Measurements from ENCODE around the gene PTPRK. TPM values are rescaled to one million over a fixed set of nuclear protein-coding genes. Genes with fewer than 3 reads are reported as not detected.
A peak's percentile ranks its signal among the peaks of the same experiment; 100 is the strongest.

The PTPRK gene
- total RNA-seq, 5 donors from 2014 or later (not counting 1 experiment from before 2014, with no cell fraction given): 2.1 to 11.1 (median 7.3) TPM

DNA sequence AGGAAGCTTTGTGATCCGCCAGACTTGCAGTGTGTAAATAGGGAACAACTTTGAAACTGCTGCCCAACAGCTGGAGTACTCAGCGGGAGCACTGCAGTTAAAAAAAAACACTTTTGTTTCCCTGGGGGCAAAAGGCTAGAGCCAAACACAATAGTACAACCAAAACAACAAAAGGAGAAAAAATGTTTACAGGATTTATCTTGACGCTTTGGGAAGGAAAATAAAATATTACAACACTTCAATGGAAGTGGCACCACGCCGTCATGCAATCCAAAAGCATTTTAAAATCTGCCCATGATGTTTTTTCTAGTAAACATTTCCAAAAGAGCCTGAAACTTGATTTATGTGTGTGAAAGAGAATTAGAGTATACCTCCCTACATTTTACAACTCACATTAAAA lies 26.0 kb downstream of the PTPRK start:
- no peaks in the 10 kb centered on the region for H3K27me3 ChIP-seq (replicated peaks in 1 of 2; ENCODE audit: control insufficient read depth in 2 of 2, extremely low read depth in 1 of 2, insufficient read depth in 2 of 2, low read length in 1 of 2)
- H3K4me3 ChIP-seq (ENCODE audit: control insufficient read depth in 1 of 2, extremely low read depth in 1 of 2, low read length in 1 of 2): no peak overlapping the region
- Mint-ChIP-seq H3K4me1 (peaks cover 2 to 6% (median 2%) of the 10 kb centered on the region in 3 donors), H3K27me3 (peaks cover 3 to 9% of the 10 kb centered on the region in 2 donors), H3K36me3 (no peaks in the 10 kb centered on the region), H3K9me3 (no peaks in the 10 kb centered on the region), H3K4me3 (no peak overlapping the region), H3K27ac (no peak overlapping the region)
- no peaks in the 10 kb centered on the region for H3K36me3 ChIP-seq (ENCODE audit: control insufficient read depth in 2 of 2, extremely low read depth in 1 of 2, insufficient read depth in 1 of 2, low read length in 1 of 2)
- no peak for ATAC-seq (replicated peaks in 1 of 4)
- no peaks in the 10 kb centered on the region for H3K4me1 ChIP-seq (ENCODE audit: control insufficient read depth in 1 of 2, extremely low read depth in 1 of 2, insufficient read depth in 2 of 2, low read length in 2 of 2)
- ChIA-PET POLR2A (interaction anchor here in 1 of 2 donors (0.7 kb wide), 1 partner anchor 627 kb away, joined by 6 read pairs; no protein-coding TSS in a partner anchor), CTCF (interaction anchor here (0.6 to 0.7 kb wide), 4 partner anchors 12 to 454 kb away, joined by 4 to 7 read pairs (median 6); no protein-coding TSS in a partner anchor)
- no peak overlapping the region for H3K27ac ChIP-seq (ENCODE audit: low read length)
- DNase-seq: no peak
- whole genome bisulfite sequencing (ENCODE audit: insufficient coverage): no CpG with 5 or more reads among the region's 5 CpGs
- no peaks in the 10 kb centered on the region for H3K9me3 ChIP-seq

DNA sequence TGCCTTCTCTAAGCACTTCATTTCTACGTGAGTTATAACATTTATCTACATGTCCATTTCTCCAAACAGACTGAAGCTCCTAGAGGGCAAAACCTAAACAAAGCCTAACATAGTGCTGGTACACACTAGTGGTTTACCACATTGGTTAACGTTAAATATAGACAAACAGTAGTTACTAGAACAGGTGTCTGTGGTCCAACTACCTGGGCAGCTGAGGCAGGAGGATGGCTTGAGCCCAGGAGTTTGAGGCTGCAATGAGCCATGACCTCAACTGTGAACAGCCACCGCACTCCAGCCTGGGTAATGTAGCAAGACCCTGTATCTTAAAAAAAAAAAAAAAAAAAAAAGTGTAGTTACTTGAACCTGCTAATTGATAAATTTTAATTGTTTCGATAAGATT lies 26.5 kb downstream of the PTPRK start:
- Histone ChIP-seq H3K4me3 (ENCODE audit: control insufficient read depth in 1 of 2, extremely low read depth in 1 of 2, low read length in 1 of 2) (no peak overlapping the region), H3K36me3 (ENCODE audit: control insufficient read depth in 2 of 2, extremely low read depth in 1 of 2, insufficient read depth in 1 of 2, low read length in 1 of 2) (no peaks in the 10 kb centered on the region), H3K9me3 (no peaks in the 10 kb centered on the region), H3K4me1 (ENCODE audit: control insufficient read depth in 1 of 2, extremely low read depth in 1 of 2, insufficient read depth in 2 of 2, low read length in 2 of 2) (no peaks in the 10 kb centered on the region), H3K27me3 (replicated peaks in 1 of 2; ENCODE audit: control insufficient read depth in 2 of 2, extremely low read depth in 1 of 2, insufficient read depth in 2 of 2, low read length in 1 of 2) (no peaks in the 10 kb centered on the region), H3K27ac (ENCODE audit: low read length) (no peak overlapping the region)
- 57% methylated on average over 1 of the region's 4 CpGs for WGBS (ENCODE audit: insufficient coverage)
- peaks cover 3 to 9% of the 10 kb centered on the region in 2 donors for H3K27me3 Mint-ChIP-seq
- DNase-seq: no peak
- H3K4me3 Mint-ChIP-seq: no peak overlapping the region
- ATAC-seq (replicated peaks in 1 of 4): no peak
- H3K4me1 Mint-ChIP-seq: peaks cover 2 to 6% (median 2%) of the 10 kb centered on the region in 3 donors
- ChIA-PET POLR2A (interaction anchor here in 1 of 2 donors (0.7 kb wide), 1 partner anchor 626 kb away, joined by 6 read pairs; no protein-coding TSS in a partner anchor), CTCF (interaction anchor here (0.6 to 0.7 kb wide), 4 partner anchors 12 to 453 kb away, joined by 4 to 7 read pairs (median 6); no protein-coding TSS in a partner anchor)
- no peak overlapping the region for H3K27ac Mint-ChIP-seq
- H3K36me3 Mint-ChIP-seq: no peaks in the 10 kb centered on the region
- no peaks in the 10 kb centered on the region for H3K9me3 Mint-ChIP-seq

DNA sequence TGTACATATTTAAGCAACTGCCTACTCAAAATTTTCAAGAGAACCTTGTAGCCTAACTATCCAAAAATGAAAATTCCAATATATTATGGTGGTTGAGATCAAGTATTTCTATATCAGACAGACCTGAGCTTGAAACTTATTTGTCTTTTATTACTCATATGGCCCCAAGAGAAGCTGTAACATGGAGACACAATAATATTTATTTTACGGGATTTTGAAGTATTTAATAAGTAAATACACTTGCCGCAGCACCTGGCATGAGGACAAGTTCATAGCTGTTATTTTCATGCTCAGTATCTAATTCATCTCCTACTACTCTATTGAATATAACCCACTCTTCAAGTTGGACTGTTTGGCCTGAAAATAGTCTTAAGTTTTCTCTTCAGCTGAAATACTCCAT lies 28.0 kb downstream of the PTPRK start:
- H3K27me3 ChIP-seq (replicated peaks in 1 of 2; ENCODE audit: control insufficient read depth in 2 of 2, extremely low read depth in 1 of 2, insufficient read depth in 2 of 2, low read length in 1 of 2): no peaks in the 10 kb centered on the region
- no peaks in the 10 kb centered on the region for H3K36me3 ChIP-seq (ENCODE audit: control insufficient read depth in 2 of 2, extremely low read depth in 1 of 2, insufficient read depth in 1 of 2, low read length in 1 of 2)
- no peaks in the 10 kb centered on the region for H3K9me3 Mint-ChIP-seq
- no peak overlapping the region for H3K4me3 ChIP-seq (ENCODE audit: control insufficient read depth in 1 of 2, extremely low read depth in 1 of 2, low read length in 1 of 2)
- peaks cover 3 to 9% of the 10 kb centered on the region in 2 donors for H3K27me3 Mint-ChIP-seq
- ChIA-PET CTCF (no interaction called here), POLR2A (no interaction called here)
- H3K4me1 ChIP-seq (ENCODE audit: control insufficient read depth in 1 of 2, extremely low read depth in 1 of 2, insufficient read depth in 2 of 2, low read length in 2 of 2): no peaks in the 10 kb centered on the region
- ATAC-seq (replicated peaks in 1 of 4) (no peak), DNase-seq (no peak)
- no CpG with 5 or more reads among the region's 2 CpGs for WGBS (ENCODE audit: insufficient coverage)
- H3K4me1 Mint-ChIP-seq: peaks cover 2 to 6% (median 2%) of the 10 kb centered on the region in 3 donors
- H3K36me3 Mint-ChIP-seq: no peaks in the 10 kb centered on the region
- H3K27ac Mint-ChIP-seq: no peak overlapping the region
- H3K27ac ChIP-seq (ENCODE audit: low read length): no peak overlapping the region
- H3K9me3 ChIP-seq: no peaks in the 10 kb centered on the region
- no peak overlapping the region for H3K4me3 Mint-ChIP-seq

DNA sequence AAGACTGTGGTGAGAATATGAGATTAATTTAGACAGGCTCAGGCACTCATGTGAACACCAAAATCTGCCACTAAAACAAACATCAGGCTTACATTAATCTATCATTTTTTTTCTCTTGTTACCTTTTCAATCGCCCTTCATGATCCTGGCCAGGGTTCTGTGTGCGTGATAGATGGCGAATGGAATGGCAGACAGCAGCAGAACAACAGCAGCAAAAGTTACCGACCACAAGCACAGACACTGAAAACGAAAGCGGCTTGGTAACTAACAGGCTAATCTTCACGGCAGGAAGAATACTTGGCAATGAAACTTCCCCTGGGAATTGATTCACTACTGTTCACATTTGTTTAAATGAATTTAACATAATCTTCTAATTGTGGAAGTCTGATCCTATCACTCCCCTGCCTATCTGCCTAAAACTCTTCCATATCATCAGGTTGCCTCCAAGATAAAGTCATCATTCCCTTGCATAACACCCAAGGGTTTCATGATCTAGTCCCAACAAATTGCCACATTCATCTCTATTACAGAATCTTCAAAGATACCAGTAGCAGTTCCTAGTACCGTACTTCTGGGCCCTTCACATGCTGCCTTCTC lies 28.7 kb downstream of the PTPRK start:
- POLR2A ChIA-PET: interaction anchor here in 1 of 2 donors (0.6 kb wide), 1 partner anchor 26 kb away, joined by 3 read pairs; no protein-coding TSS in a partner anchor
- no peaks in the 10 kb centered on the region for H3K9me3 Mint-ChIP-seq
- no peaks in the 10 kb centered on the region for H3K36me3 Mint-ChIP-seq
- Histone ChIP-seq H3K9me3 (no peaks in the 10 kb centered on the region), H3K4me3 (ENCODE audit: control insufficient read depth in 1 of 2, extremely low read depth in 1 of 2, low read length in 1 of 2) (peak overlapping the region in 1 of 2 donors; percentile 15), H3K27ac (ENCODE audit: low read length) (no peak overlapping the region), H3K27me3 (replicated peaks in 1 of 2; ENCODE audit: control insufficient read depth in 2 of 2, extremely low read depth in 1 of 2, insufficient read depth in 2 of 2, low read length in 1 of 2) (no peaks in the 10 kb centered on the region), H3K36me3 (ENCODE audit: control insufficient read depth in 2 of 2, extremely low read depth in 1 of 2, insufficient read depth in 1 of 2, low read length in 1 of 2) (no peaks in the 10 kb centered on the region), H3K4me1 (ENCODE audit: control insufficient read depth in 1 of 2, extremely low read depth in 1 of 2, insufficient read depth in 2 of 2, low read length in 2 of 2) (peaks cover 0 to 4% of the 10 kb centered on the region in 2 experiments)
- ATAC-seq (replicated peaks in 1 of 4) (no peak), DNase-seq (peak in 1 of 35 experiments; percentile 18)
- peaks cover 3 to 9% of the 10 kb centered on the region in 2 donors for H3K27me3 Mint-ChIP-seq
- H3K4me3 Mint-ChIP-seq: peak overlapping the region; percentile 21 to 58 (median 39)
- CTCF ChIA-PET: no interaction called here
- H3K4me1 Mint-ChIP-seq: peaks cover 2 to 6% (median 2%) of the 10 kb centered on the region in 3 donors
- 79% methylated on average over 4 of the region's 8 CpGs for WGBS (ENCODE audit: insufficient coverage)
- no peak overlapping the region for H3K27ac Mint-ChIP-seq

DNA sequence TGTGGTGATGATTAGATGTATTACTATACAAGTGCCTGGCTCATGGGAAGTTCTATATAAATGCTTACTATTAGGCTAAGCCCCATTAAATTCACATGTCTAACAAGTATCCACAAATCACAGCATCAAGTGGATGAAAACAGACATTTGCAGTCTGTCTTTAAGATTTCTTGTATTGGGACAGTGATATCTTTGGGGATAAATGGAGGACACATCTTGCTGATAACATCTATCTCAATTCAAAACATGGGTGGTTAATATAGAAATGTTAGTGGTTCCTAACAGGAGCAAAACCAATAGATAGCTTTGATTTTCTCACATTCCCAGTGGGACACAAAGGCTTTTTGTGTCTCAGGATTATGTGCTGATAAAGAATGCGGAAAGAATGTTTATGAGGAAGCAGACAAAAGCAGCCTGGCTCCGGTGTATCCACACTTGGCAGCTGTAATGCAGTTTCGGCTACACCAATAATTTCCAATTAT lies 29.3 kb downstream of the PTPRK start:
- peaks cover 0 to 4% of the 10 kb centered on the region in 2 experiments for H3K4me1 ChIP-seq (ENCODE audit: control insufficient read depth in 1 of 2, extremely low read depth in 1 of 2, insufficient read depth in 2 of 2, low read length in 2 of 2)
- no peak overlapping the region for H3K27ac ChIP-seq (ENCODE audit: low read length)
- WGBS (ENCODE audit: insufficient coverage): no CpG with 5 or more reads among the region's 3 CpGs
- ATAC-seq (replicated peaks in 1 of 4): no peak
- DNase-seq: no peak
- ChIA-PET POLR2A (interaction anchor here in 1 of 2 donors (0.6 kb wide), 1 partner anchor 26 kb away, joined by 3 read pairs; no protein-coding TSS in a partner anchor), CTCF (no interaction called here)
- H3K27me3 ChIP-seq (replicated peaks in 1 of 2; ENCODE audit: control insufficient read depth in 2 of 2, extremely low read depth in 1 of 2, insufficient read depth in 2 of 2, low read length in 1 of 2): no peaks in the 10 kb centered on the region
- H3K36me3 Mint-ChIP-seq: no peaks in the 10 kb centered on the region
- no peaks in the 10 kb centered on the region for H3K36me3 ChIP-seq (ENCODE audit: control insufficient read depth in 2 of 2, extremely low read depth in 1 of 2, insufficient read depth in 1 of 2, low read length in 1 of 2)
- H3K4me1 Mint-ChIP-seq: peaks cover 2 to 6% (median 2%) of the 10 kb centered on the region in 3 donors
- H3K4me3 ChIP-seq (ENCODE audit: control insufficient read depth in 1 of 2, extremely low read depth in 1 of 2, low read length in 1 of 2): no peak overlapping the region
- H3K9me3 ChIP-seq: no peaks in the 10 kb centered on the region
- peaks cover 3 to 9% of the 10 kb centered on the region in 2 donors for H3K27me3 Mint-ChIP-seq
- H3K4me3 Mint-ChIP-seq: peak overlapping the region in 1 of 3 donors; percentile 58
- H3K27ac Mint-ChIP-seq: no peak overlapping the region
- H3K9me3 Mint-ChIP-seq: no peaks in the 10 kb centered on the region

DNA sequence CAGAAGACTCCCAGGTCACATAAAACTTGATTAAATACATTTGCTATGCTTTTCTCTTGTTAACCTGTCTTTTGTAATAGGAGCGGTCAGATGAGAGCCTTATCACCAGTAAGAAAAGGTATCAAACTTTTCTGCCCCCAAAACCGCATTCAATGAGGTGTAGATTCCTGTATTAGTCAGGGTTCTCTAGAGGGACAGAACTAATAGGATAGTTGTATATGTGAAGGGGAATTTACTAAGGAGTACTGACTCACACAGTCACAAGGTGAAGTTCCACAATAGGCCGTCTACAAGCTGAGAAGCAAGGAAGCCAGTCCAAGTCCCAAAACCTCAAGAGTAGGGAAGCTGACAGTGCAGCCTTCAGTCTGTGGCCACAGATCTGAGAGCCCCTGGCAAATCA lies 32.7 kb downstream of the PTPRK start:
- Mint-ChIP-seq H3K4me1 (peaks cover 2 to 6% (median 2%) of the 10 kb centered on the region in 3 donors), H3K27ac (no peak overlapping the region), H3K27me3 (peaks cover 0 to 5% of the 10 kb centered on the region in 2 donors), H3K9me3 (no peaks in the 10 kb centered on the region), H3K4me3 (no peak overlapping the region), H3K36me3 (no peaks in the 10 kb centered on the region)
- DNase-seq (no peak), ATAC-seq (replicated peaks in 1 of 4) (no peak)
- H3K4me1 ChIP-seq (ENCODE audit: control insufficient read depth in 1 of 2, extremely low read depth in 1 of 2, insufficient read depth in 2 of 2, low read length in 2 of 2): peaks cover 0 to 4% of the 10 kb centered on the region in 2 experiments
- no peak overlapping the region for H3K4me3 ChIP-seq (ENCODE audit: control insufficient read depth in 1 of 2, extremely low read depth in 1 of 2, low read length in 1 of 2)
- ChIA-PET CTCF (no interaction called here), POLR2A (no interaction called here)
- no peaks in the 10 kb centered on the region for H3K36me3 ChIP-seq (ENCODE audit: control insufficient read depth in 2 of 2, extremely low read depth in 1 of 2, insufficient read depth in 1 of 2, low read length in 1 of 2)
- H3K27me3 ChIP-seq (replicated peaks in 1 of 2; ENCODE audit: control insufficient read depth in 2 of 2, extremely low read depth in 1 of 2, insufficient read depth in 2 of 2, low read length in 1 of 2): no peaks in the 10 kb centered on the region
- WGBS (ENCODE audit: insufficient coverage): 94% methylated on average over 2 of the region's 3 CpGs
- no peak overlapping the region for H3K27ac ChIP-seq (ENCODE audit: low read length)
- H3K9me3 ChIP-seq: no peaks in the 10 kb centered on the region
